WI38 (cell line): ENCODE data around the gene KAT5.
"Not testable (repeated sequence)": the region's sequence is repeated elsewhere in the genome, so short reads cannot be mapped to it uniquely, and the experiment has no call there.

Experiments used
- H3K4me3 ChIP-seq: 2 replicates; pipeline ENCODE4 v1.5.1; 2011; ENCODE audit warnings: low read depth, mild to moderate bottlenecking, control low read depth, low read length
- CTCF ChIP-seq: IDR thresholded peaks from 2 replicates; pipeline ENCODE4 v1.5.1; 2012; ENCODE audit warnings: low read depth, mild to moderate bottlenecking, control low read depth, low read length

KAT5 gene

GRCh38 chr11:65685981-65686380 is 26.1 kb upstream of the KAT5 start:
- TF ChIP-seq CTCF = no peak
- no peak overlapping the region for H3K4me3 ChIP-seq

DNA sequence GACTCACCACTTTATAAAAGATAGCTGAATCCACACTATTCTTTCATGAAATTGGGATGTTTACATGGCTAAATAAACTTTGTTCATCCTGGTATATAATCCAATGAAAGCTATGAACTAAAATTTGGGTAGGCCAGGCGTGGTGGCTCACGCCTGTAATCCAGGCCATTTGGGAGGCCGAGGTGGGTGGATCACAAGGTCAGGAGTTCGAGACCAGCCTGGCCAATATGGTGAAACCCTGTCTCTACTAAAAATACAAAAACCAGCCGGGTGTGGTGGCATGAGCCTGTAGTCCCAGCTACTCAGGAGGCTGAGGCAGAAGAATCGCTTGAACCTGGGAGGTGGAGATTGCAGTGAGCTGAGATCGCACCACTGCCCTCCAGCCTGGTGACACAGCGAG is 20.2 kb upstream of the KAT5 start:
- H3K4me3 ChIP-seq = not testable (repeated sequence)

DNA sequence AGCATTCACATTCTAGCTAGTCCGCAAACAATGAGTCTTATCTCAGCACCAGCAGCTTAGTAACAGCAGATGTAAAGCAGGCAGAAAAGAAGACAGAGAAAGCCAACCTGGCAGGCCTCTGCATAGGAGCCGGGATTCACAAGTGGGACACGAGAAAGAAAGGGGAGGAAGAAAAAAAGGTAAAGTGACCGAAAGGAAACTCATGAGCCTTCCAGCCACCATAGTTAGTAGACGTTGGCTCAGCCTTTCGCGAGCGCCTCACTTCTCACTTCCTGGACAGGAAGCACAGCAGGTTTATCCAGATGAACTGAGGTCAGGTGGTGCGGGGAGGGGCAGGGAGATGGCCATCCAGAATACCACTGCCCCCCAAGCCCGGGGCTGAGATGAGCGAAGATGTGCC is 19.7 kb upstream of the KAT5 start:
- no peak overlapping the region for H3K4me3 ChIP-seq
- TF ChIP-seq CTCF = no peak

- no peak for TF ChIP-seq CTCF
- H3K4me3 ChIP-seq = no peak overlapping the region
Measured at GRCh38 chr11:65695459-65696241, 16.4 kb upstream of the KAT5 start.

GRCh38 chr11:65696802-65697552 is 15.1 kb upstream of the KAT5 start:
- no peak overlapping the region for H3K4me3 ChIP-seq
- no peak for TF ChIP-seq CTCF

DNA sequence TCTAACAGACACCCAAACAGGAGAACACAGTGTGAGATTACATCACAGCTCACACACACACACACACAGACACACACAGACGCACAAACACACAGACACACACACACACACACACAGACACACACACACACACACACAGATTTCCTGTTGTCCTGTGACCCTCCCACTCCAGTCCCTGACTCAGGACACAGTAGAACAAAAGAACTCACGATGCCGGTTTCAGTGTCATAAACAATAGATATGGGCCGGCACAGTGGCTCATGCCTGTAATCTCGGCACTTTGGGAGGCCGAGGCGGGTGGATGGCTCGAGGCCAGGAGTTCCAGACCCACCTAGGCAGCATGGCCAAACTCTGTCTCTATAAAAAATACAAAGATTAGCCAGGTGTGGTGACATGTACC is 13.8 kb upstream of the KAT5 start:
- no peak overlapping the region for H3K4me3 ChIP-seq
- TF ChIP-seq CTCF = no peak

DNA sequence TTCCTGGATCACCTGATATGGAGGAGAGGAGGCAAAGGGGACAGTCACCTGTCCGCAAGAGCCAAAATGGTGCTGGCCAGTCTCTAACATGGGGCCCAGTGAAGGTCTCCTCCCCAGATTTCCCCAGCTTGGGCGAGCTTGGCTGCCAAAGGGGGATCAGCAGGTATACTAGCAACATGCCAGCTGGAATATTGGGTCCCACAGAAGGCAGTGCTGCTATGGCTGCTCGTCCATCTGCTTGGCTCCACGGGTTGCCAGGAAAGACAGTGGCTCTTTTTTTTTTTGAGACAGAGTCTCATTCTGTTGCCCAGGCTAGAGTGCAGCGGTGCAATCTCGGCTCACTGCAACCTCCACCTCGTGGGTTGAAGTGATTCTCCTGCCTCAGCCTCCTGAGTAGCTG is 12.7 kb upstream of the KAT5 start:
- H3K4me3 ChIP-seq = no peak overlapping the region
- TF ChIP-seq CTCF = no peak
